GM18873 (cell line): Measurements from ENCODE around the gene FMNL3.
A peak's percentile ranks its signal among the peaks of the same experiment; 100 is the strongest.

Source experiments
- ATAC-seq: cut with Tn5 transposase; IDR thresholded peaks from one replicate; pipeline ENCODE4 v1.9.1; 2021; ENCODE audit warnings: mild to moderate bottlenecking, moderate library complexity, moderate number of reproducible peaks; ENCODE audit not compliant: unreplicated experiment, low FRiP score

FMNL3 gene

GRCh38 chr12:49636574-49636973, 70.6 kb downstream of the FMNL3 start:
- ATAC-seq = no peak

DNA sequence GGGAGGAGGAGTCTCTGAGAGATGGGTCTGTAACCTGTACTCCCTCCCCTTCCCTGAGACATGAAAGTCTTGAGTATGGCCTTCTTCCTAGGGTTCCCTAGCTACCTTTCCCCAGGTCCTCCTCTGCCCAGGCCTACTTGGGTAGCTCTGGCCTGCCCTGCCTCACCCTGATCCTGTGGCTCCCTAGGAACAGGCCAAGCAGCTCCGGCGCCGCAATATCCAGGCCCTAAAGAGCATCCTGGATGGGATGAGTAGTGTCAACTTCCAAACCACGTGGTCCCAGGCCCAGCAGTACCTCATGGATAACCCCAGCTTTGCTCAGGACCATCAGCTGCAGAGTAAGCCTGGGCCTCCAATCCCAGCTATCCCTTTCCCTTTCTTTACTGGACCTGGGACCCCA, 71.5 kb downstream of the FMNL3 start:
- no peak for ATAC-seq

DNA sequence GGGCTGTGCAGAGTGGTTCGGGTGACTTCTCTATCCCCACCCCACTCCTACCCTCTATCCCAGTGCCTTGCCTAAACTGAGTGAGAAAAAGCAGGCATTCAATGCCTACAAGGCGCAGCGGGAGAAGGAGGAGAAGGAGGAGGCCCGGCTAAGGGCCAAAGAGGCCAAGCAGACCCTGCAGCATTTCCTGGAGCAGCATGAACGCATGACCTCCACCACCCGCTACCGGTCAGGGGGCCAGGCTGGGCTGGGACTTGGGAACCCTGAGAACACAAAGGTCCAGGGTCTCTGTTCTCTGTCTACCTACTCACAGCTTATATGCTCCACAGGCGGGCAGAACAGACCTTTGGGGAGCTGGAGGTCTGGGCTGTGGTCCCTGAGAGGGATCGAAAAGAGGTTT, 72.2 kb downstream of the FMNL3 start:
- no peak for ATAC-seq

GRCh38 chr12:49633703-49634345, 73.4 kb downstream of the FMNL3 start:
- ATAC-seq = no peak

GRCh38 chr12:49632986-49633702, 74.1 kb downstream of the FMNL3 start:
- ATAC-seq = no peak

GRCh38 chr12:49632401-49632800, 74.8 kb downstream of the FMNL3 start:
- no peak for ATAC-seq

DNA sequence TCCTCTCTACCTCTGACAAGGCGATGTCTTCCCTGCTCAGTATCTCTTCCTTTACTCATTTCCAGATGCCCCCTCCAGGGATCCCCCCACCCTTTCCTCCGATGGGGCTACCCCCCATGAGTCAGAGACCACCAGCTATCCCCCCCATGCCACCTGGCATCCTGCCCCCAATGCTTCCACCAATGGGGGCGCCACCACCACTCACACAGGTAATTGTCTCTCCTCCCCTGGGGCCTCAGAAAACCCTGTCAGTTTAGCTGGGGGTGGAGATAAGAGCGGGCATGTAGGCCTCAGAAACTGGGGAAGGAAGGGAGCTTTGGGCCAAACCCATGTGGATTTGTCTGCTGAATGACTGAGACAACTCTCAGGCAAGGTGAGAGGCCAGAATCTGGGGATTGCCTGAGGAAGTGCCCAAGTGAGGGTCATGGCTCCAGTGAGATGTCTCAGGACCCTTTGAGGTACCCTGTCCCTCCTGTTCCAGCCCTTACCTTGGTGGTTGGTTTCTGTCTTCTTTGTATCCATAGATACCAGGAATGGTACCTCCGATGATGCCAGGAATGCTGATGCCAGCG, 75.8 kb downstream of the FMNL3 start:
- no peak for ATAC-seq

GRCh38 chr12:49627752-49628360, 79.3 kb downstream of the FMNL3 start:
- ATAC-seq = no peak

DNA sequence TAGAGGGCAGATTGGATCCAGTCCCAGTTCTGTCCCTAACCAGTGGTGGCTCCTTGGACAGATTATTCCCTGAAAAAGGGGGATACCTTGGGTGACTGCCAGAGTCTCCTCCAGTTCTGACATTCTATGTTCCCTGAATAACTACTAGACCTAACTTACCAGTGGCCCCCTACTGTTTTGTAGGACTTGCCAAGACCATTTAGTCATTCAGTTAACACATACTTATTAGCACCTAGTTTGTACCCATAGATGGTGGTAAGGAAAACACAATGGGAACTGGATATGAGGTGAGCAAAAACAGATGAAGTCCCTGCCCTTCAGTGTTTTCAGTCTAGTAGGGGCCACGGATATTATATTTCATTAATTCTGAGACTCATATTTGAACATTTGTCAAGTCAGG, 80.4 kb downstream of the FMNL3 start:
- ATAC-seq = no peak

DNA sequence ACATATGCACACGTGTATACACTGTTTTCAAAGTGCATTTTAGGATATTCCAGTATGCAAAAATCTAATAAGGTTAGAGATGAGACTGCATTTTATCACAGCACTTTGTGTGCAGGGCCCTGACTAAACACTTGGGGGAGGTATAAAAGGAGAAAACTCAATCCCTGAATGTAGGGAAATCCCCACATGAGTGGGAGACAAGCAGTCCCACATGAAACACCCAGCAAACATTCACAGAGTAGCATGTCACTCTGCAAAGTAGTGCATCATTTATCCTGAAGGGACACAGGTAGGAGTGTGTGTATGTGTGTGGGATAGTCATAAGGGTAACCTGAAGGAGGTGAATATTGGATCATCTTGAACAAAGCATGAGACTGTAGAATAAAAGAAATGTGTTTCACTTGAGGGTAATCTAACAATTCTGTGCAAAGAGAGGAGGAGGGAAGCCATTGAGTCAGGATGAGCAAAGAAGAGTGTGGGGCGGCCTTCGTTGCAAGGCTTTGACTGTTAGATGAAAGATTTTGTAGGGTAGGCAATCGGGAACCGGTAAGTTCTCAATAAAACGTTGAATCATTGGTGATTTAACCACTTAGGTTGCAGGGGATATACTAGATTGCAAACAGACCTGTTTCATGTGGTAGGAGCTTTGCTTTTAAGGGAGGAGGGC, 80.9 kb downstream of the FMNL3 start:
- no peak for ATAC-seq

DNA sequence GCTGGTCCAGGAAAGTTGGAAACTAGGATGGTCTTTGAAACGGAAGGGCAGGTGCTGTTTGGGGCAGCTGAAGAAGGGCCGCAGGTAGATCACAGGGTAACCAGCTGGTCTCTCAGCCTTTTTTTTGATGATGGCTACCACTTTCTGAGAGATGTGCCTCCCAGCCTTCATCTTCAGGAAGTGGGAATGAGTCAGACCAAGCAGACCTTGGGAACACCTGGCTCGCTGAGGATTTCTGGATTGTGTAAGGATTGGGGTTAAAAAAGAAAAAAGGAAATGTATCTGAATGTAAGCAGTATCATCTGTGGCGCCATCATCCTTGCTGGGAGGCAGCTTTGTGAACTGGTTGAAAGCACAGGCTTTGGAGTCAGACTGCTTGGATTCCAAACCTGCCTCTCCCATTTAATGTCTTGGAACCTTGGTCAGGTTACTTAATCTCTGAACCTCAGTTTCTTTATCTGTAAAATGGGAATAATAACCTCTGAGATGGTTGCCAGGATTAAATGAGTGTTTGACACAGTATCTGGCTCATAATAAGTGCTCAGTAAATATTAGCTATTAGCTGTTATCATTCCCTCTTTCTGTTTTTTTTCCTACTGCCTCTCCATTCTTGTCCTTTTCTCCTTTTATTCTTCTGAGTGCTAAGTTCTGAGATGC, 82.2 kb downstream of the FMNL3 start:
- ATAC-seq = no peak

DNA sequence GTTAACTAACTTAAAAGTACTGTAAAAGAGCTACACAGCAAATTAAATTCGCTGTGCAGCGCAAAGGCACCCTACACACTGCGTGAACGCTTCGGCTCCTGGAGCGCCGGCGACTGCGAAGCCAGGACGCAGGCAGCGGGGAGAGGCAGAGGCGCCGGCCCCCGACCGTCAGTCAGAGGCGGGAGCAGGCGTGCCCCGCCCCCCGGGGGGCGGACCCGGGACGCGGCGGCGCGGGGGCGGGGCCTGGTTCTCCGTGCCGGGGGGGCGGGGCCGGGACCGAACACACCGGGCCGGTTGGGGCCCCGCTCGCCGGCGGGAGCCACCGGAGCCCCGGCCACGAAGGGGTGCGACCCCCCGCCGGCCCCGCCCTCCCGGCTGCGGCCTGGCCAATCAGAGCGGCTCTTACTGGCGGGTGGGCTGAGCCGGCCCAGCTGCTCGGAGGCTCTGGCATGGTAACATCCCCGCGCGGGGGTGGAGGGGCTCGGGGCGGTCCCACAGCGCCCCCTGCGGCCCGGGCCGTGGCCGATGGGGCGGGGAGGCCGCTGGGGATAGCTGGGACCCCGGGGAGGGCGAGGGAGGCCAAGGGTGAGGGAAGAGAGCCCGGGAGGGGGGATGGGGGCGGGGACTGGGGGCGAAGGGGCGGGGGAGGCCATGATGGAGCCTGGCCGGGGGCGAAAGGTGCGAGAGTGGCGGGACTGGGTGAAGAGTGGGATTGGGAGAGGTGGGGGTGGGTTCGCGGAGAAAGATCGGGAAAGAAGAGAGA, 83.9 kb downstream of the FMNL3 start, which contains the start of gene PRPF40B:
PRPF40B (plus strand) TSS at position 420 of the 763 bp plus-strand sequence; CDS start at position 450, 30 bp downstream.
- ATAC-seq = peak; percentile 53

- ATAC-seq = peak; percentile 30
Observed at GRCh38 chr12:49622501-49623141, 84.6 kb downstream of the FMNL3 start.

- ATAC-seq = peak; percentile 14
Observed at GRCh38 chr12:49621651-49622500, 85.3 kb downstream of the FMNL3 start.

DNA sequence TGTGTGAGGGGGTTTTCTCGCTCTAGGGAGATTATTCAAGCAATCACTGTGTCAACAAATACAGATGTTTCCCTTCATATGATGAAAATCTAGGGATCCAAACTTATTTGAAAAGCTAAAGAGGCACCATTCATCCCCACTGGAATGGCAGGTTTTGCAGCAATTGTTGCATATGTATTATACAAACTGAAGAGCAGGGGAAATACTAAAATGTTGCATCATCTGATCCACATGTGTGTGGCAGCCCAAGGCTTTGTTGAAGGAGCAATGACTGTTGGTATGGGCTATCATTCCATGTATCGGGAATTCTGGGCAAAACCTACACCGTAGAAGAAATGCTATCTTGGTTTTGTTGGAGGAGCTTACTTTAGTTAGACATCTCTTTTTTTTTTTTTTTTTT, 87.9 kb downstream of the FMNL3 start:
- ATAC-seq = no peak

GRCh38 chr12:49618576-49618975, 88.6 kb downstream of the FMNL3 start:
- no peak for ATAC-seq

- no peak for ATAC-seq
Observed at GRCh38 chr12:49616533-49617219, 90.5 kb downstream of the FMNL3 start.

DNA sequence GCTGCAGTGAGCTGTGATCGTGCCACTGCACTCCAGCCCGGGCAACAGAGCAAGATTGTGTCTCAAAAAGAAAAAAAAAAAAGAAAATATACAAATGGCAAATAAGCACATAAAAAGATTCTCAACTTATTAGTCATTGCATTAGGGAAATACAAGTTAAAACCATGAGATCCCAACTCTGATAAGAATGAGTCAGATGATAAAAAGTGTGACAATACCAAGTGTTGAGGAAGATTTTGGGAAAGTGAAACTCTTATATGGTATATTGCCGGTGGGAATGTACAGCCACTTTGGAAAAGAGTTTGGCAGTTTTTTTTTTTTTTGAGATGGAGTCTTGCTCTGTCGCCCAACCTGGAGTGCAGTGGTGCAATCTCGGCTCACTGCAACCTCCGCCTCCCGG, 91.5 kb downstream of the FMNL3 start:
- ATAC-seq = no peak
